Natural killer cell (primary cell): ENCODE measurements around the gene KIF1B. TPM values are rescaled to one million over a fixed set of nuclear protein-coding genes. Genes with fewer than 3 reads are reported as not detected.

Experiments used
- ATAC-seq, 3 donors: fragments of 150-1000 bp in 2 of 3; fragments of 200-7000 bp in 1 of 3; cut with Tn5 transposase; 1 replicate in 1 of 3; 2 replicates in 2 of 3; pipeline ENCODE4 v1.10.0; 2021; ENCODE audit warnings: mild to moderate bottlenecking in 2 of 3, moderate library complexity in 2 of 3
- DNase-seq, 2 donors: peaks; one replicate each; pipeline versions ENCODE4 v3.0.0 to v3.0.0-alpha.2; 2013 to 2021; ENCODE audit warnings: mixed read lengths in 1 of 2
- H3K27ac ChIP-seq: one replicate; pipeline ENCODE4 v1.5.1; 2013; ENCODE audit warnings: mild to moderate bottlenecking, low read length
- H3K27me3 ChIP-seq: one replicate; pipeline ENCODE4 v1.6.1; 2013; ENCODE audit warnings: low read length; ENCODE audit not compliant: control insufficient read depth, insufficient read depth
- H3K36me3 ChIP-seq: one replicate; pipeline ENCODE4 v1.6.1; 2013; ENCODE audit warnings: low read length; ENCODE audit not compliant: control insufficient read depth, insufficient read depth
- H3K4me1 ChIP-seq: one replicate; pipeline ENCODE4 v1.6.1; 2013; ENCODE audit warnings: low read length; ENCODE audit not compliant: control insufficient read depth, insufficient read depth
- H3K4me3 ChIP-seq: one replicate; pipeline ENCODE4 v1.5.1; 2013; ENCODE audit warnings: low read length
- H3K9me3 ChIP-seq: one replicate; pipeline ENCODE4 v1.6.1; 2013; ENCODE audit warnings: low read length; ENCODE audit not compliant: control insufficient read depth, insufficient read depth
- H3K27ac Mint-ChIP-seq, 2 donors: one replicate each; pipeline ENCODE4 v1.8.0; 2022; ENCODE audit warnings: mild to moderate bottlenecking in 2 of 2, mixed read lengths in 2 of 2, moderate library complexity in 1 of 2
- H3K27me3 Mint-ChIP-seq, 2 donors: one replicate each; pipeline ENCODE4 v1.8.0; 2022; ENCODE audit warnings: low read depth in 2 of 2, mixed read lengths in 2 of 2
- H3K36me3 Mint-ChIP-seq: one replicate; pipeline ENCODE4 v1.8.0; 2022; ENCODE audit warnings: mixed read lengths
- H3K4me1 Mint-ChIP-seq, 2 donors: one replicate each; pipeline ENCODE4 v1.8.0; 2022; ENCODE audit warnings: mixed read lengths in 2 of 2
- H3K4me3 Mint-ChIP-seq: one replicate; pipeline ENCODE4 v1.8.0; 2022; ENCODE audit warnings: mild to moderate bottlenecking, moderate library complexity, mixed read lengths
- H3K9me3 Mint-ChIP-seq, 2 donors: one replicate each; pipeline ENCODE4 v1.8.0; 2022; ENCODE audit warnings: mixed read lengths in 2 of 2
- CTCF ChIP-seq: fragments of 200-600 bp; IDR thresholded peaks from one replicate; pipeline ENCODE4 v1.8.0; 2022; ENCODE audit warnings: antibody characterized with exemption
- WGBS: methylation state at CpG from one replicate; pipeline ENCODE4 v1.1.7; 2013; ENCODE audit warnings: missing lambda C conversion rate; ENCODE audit not compliant: insufficient coverage; 5-methylcytosine and 5-hydroxymethylcytosine counted together
- intact Hi-C: fragments of 100-400 bp; cut with micrococcal nuclease; formaldehyde crosslinking; loops from one replicate; pipeline ENCODE4 v1.14.2; 2022
- total RNA-seq, 4 donors: library from RNA; stranded (reverse); fragments of 120-200 nt in 1 of 4; gene quantifications; one replicate each; pipeline versions ENCODE4 v1.2.3 to v1.2.4, GENCODE V29; 2013 to 2022

KIF1B gene
- total RNA-seq, 3 donors from 2014 or later (not counting 1 experiment from before 2014, with no cell fraction given): 15.2 to 22.0 (median 16.3) TPM

DNA sequence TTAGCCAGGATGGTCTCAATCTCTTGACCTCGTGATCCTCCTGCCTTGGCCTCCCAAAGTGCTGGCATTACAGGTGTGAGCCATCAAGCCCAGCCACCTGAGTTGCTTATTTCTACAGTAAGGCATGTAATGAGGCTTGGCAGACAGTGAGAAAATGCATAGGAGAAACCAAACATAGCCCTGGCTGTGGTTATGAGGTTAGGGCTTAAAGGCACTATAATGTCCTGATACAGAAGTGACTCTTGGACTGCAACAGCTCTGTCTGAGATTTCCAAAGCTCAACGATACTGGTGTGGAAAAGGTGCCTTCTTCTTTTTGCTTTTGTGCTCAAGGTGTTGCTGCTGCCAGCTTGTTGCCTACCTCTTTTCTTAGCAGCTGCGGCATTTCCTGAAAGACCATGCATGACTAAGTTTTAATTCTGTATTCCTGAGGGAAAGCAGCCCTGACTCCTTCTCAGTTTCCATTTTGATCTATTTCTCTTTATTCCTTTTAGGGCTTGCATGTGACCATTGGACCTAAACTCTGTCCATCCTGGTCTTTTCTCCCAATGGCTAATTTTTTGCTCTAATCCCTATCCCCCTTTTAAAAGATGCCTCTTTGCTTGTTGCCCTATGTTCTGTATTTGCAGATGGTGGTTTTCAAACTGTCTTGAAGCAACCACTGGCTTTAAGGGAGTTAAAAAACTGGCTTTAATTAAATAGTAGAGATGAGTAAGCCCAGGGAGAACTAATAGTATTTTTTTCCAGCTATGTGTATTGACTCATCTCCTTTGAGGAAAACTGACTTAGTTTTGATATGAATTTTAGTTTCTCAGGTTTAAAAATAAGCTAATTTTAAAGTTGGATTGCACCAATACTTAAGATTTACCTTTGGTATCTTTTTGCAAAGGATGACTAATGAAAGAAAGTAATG lies 70.3 kb downstream of the KIF1B start:
- H3K36me3 Mint-ChIP-seq: no peaks in the 10 kb centered on the region
- no peaks in the 10 kb centered on the region for H3K27me3 Mint-ChIP-seq
- Histone ChIP-seq H3K27ac (no peak overlapping the region), H3K36me3 (peaks cover 6% of the 10 kb centered on the region), H3K4me1 (no peaks in the 10 kb centered on the region), H3K27me3 (no peaks in the 10 kb centered on the region), H3K4me3 (no peak overlapping the region), H3K9me3 (no peaks in the 10 kb centered on the region)
- H3K4me1 Mint-ChIP-seq: no peaks in the 10 kb centered on the region
- DNase-seq: no peak
- H3K27ac Mint-ChIP-seq: no peak overlapping the region
- no peaks in the 10 kb centered on the region for H3K9me3 Mint-ChIP-seq
- no peak for ATAC-seq
- 86% methylated on average over 3 of the region's 3 CpGs for WGBS
- TF ChIP-seq CTCF: no peak
- no peak overlapping the region for H3K4me3 Mint-ChIP-seq
- intact Hi-C loops: no loop called here

GRCh38 chr1:10283318-10283984 lies 73.1 kb downstream of the KIF1B start:
- Mint-ChIP-seq H3K36me3 (no peaks in the 10 kb centered on the region), H3K27me3 (no peaks in the 10 kb centered on the region), H3K27ac (no peak overlapping the region), H3K4me1 (no peaks in the 10 kb centered on the region), H3K9me3 (no peaks in the 10 kb centered on the region), H3K4me3 (no peak overlapping the region)
- Histone ChIP-seq H3K27me3 (no peaks in the 10 kb centered on the region), H3K4me1 (no peaks in the 10 kb centered on the region), H3K4me3 (no peak overlapping the region), H3K27ac (no peak overlapping the region), H3K9me3 (no peaks in the 10 kb centered on the region), H3K36me3 (peaks cover 4% of the 10 kb centered on the region)
- intact Hi-C loops: no loop called here
- no peak for TF ChIP-seq CTCF
- WGBS: 40% methylated on average over 1 of the region's 3 CpGs
- ATAC-seq (no peak), DNase-seq (no peak)

DNA sequence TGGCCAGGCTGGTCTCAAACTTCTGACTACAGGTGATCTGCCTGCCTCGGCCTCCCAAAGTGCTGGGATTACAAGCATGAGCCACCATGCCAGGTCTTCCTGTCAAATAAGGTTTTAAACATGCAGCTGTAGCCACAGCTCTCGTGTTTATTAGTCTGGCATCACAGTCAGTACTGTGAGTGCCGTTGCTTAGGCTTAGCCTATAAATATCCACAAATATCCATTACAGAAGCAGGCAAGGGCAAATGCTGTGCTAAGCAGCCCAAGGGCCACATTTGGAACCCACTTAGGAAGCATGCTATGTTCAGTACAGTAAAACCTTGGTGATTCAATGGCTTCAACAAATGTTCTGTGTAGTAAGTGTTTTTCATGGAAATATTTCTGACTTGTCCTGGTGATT lies 75.9 kb downstream of the KIF1B start:
- H3K36me3 Mint-ChIP-seq: no peaks in the 10 kb centered on the region
- H3K27ac Mint-ChIP-seq: no peak overlapping the region
- H3K9me3 Mint-ChIP-seq: no peaks in the 10 kb centered on the region
- H3K27me3 Mint-ChIP-seq: no peaks in the 10 kb centered on the region
- no peak for ATAC-seq
- H3K27me3 ChIP-seq: no peaks in the 10 kb centered on the region
- no peak overlapping the region for H3K4me3 ChIP-seq
- H3K9me3 ChIP-seq: no peaks in the 10 kb centered on the region
- no peaks in the 10 kb centered on the region for H3K4me1 Mint-ChIP-seq
- TF ChIP-seq CTCF: no peak
- H3K27ac ChIP-seq: no peak overlapping the region
- H3K36me3 ChIP-seq: peaks cover 7% of the 10 kb centered on the region
- intact Hi-C loops: no loop called here
- DNase-seq: no peak
- no peaks in the 10 kb centered on the region for H3K4me1 ChIP-seq
- no peak overlapping the region for H3K4me3 Mint-ChIP-seq
- 98% methylated on average over 3 of the region's 3 CpGs for WGBS
